HG02943 (cell line): Measurements from ENCODE around the gene HBS1L.

Experiments used
- ATAC-seq: cut with Tn5 transposase; IDR thresholded peaks from one replicate; pipeline ENCODE4 v1.9.1; 2021; ENCODE audit warnings: mild to moderate bottlenecking, low read depth, moderate library complexity; ENCODE audit not compliant: unreplicated experiment

The HBS1L gene

GRCh38 chr6:134921721-134922261 lies 132.8 kb downstream of the HBS1L start:
- no peak for ATAC-seq

GRCh38 chr6:134921276-134921675 lies 133.3 kb downstream of the HBS1L start:
- no peak for ATAC-seq

DNA sequence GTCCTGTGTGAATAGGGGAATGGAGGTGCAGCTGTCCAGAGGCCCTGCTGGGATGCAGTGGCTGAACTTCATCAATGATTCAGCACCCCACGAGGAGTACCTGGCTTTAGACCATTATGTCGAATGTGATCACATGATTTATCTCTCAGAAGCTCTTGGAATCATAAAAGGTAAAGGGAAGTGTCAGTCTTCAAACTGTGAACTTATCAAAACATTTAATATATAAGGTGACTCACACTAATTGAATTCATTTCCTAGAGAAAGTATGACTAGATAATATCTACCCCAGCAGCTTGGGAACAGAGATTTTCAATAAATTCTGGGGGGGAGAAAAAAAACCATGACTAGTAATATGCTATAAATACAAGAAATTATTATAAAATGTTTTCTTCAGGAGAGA lies 134.2 kb downstream of the HBS1L start:
- no peak for ATAC-seq

DNA sequence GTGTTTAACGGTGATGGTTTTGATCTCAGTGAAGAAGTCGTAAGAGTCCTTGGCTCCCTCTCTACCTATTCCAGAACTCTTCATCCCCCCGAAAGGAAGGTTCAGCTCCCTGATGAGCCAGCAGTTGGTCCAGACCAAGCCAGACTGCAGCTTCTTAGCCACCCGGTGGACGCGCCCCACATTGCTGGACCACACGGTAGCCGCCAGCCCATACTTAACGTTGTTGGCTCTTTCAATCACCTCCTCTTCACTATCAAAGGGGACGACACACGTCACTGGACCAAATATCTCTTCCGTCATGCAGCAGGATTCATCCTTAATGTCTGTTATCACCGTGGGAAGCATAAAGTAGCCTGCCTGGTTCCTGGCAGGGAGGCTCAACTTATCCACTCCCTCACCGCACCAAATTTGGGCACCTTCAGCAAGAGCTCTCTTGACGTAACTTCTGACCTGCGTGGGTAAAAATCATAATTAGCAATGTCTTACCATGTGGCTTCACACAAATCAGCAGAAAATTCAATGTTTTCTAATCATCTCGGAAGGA lies 136.1 kb downstream of the HBS1L start:
- ATAC-seq, result no peak

DNA sequence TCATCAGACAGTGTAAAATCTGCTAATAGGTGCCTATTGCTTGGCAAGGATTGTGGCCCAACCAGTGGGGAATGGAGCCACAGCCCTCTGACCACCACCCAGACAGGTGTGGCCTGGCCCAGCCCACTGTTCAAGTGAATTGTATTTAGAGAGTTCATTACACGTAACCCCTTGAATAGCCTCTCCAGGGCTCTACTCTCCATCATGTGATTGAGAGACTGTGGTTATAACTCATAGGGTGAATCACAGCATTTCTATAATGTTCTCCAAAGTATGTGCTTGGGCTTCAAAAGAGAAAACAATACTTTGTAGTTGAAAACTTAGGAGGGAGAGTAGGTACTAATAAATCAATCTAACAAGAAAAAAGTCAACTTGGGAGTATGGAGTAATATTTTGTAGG lies 143.1 kb downstream of the HBS1L start:
- ATAC-seq, result no peak

- no peak for ATAC-seq
Observed at GRCh38 chr6:134910593-134910935, 144.1 kb downstream of the HBS1L start.
